ENCODE measurements around the gene PSMF1.
"Not testable (repeated sequence)": the region's sequence is repeated elsewhere in the genome, so short reads cannot be mapped to it uniquely, and the experiment has no call there.

The PSMF1 gene

DNA sequence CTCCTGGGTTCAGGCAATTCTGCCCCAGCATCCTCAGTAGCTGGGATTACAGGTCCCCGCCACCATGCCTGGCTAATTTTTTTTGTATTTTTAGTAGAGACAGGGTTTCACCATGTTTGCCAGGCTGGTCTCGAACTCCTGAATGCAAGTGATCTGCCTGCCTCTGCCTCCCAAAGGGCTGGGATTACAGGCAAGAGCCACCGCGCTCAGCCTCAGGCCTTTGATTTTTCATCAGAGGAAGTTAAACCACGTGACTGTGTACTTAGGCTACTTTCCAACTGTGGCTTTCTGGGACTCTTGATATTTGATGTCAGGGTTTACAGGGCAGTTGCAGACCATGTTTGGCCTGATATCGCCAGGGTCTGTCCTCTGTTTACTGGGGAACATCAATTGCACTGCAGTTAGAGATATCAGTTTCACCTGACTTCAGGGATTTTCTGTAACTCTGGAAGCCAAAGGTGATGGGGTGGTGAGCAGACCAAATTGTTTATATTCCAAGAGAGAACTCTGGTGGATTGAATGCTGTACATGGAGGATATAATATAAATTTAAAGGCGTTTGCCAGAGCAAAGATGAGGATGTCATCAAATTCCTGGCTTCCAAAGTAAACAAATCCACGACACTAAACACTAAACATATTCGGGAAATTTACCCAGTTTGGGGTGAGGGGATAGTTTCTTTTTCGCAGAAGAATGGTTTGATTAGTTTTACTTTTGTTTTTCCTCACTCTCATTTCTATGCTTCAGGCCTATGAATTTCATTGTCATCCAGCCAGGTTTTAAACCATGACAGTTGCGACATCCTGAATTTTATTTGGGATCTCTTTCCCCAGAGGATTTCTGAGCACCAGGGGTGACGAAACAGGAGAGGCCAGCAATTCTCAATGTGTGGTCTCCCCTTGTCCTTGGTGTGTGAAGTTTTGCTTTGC lies 4.2 kb downstream of the PSMF1 start:
- FAIRE-seq: no peak

DNA sequence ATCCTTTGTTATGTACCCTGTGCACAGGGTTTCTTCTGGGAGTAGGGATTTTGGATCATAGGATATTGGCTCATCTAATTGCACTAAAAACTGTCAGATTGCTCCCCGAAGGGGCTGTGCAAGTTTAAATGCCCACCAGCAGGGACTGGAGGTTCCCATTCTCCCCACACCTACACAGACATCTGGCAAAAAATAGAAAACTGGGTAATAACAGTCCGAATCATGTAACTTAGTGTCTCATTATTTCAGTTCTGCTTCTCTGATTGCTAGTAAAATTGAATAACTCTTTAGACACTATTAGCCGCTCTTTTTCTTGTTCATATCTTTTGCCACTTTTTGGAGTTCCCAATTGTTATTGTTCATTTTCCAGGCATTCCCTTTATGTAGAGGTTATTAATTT lies 5.3 kb downstream of the PSMF1 start:
- no peak for FAIRE-seq

DNA sequence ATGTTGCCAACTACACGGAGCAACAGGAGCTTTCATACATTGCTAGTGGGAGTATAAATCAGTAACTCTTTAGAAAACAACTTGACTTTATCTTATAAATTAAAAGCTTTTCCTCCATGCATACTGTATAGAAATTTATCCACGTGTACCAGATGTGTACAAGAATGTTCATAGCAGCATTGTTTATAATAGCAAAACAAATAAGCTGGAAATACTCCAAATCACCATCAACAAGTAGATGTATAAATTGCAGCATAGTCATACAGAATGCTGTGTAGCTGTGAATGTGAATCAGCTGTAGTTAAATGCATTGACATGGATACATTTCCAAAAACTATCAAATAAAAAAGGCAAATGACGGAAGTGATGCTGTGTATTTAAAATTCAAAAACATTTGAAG lies 6.0 kb downstream of the PSMF1 start:
- FAIRE-seq: no peak

DNA sequence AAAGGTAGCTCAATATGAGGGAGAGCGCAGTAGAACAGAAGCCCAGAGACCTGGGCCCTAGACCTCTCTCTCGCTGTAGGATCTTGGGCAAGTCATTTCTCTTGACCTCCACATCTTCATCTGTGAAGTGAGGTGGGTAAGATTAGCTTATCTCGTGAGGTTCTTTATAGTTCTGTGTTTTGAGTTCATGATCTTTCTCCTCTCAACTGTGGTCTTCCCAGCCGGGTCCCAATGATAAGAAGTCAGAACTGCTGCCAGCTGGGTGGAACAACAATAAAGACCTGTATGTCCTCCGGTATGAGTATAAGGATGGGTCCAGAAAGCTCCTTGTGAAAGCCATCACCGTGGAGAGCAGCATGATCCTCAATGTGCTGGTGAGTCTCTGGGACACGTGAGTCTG lies 6.9 kb downstream of the PSMF1 start:
- no peak for FAIRE-seq

DNA sequence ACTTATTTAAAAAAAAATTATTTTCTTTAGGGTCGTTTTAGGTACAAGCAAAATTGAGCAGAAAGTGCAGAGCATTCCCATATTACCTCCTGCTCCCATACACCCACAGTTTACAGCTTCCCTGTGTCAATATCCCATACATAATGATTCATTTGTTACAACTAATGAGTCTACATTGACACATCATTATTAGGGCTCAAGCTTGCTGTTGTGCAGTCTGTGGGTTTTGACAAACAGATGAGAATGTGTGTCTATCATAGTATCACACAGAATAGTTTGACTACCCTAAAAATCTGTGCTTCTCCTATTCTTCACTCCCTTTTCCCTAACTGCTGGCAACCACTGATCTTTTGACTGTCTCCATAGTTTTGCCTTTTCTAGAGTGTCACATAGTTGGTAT lies 9.4 kb downstream of the PSMF1 start:
- FAIRE-seq: no peak

DNA sequence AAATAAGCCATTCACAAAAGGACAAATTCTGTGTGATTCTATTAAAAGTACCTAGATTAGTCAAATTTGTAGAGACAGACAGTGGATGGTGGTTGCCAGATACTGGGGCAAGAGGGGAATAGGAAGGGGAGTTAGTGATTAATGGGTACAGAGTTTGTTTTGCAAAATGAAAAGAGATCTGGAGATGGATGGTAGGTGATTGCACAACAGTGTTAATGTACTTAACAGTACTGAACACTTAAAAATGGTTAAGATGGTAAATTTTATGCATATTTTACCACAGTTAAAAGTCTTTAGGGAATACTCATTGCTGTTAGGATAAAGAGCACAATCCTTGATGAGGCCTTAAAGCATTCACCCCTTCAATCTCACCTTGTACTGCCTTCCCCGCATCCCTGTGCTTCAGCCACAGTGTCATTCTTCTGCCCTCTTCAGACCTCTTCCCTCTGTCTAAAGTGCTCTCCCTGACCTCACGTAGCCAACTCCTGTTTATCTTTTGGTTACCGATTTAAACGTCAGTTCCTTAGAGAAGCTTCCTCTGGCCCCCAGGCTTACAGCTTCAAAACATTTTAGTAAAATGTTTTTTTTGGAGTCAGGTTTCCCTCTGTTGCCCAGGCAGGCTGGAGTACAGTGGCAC lies 11.8 kb downstream of the PSMF1 start:
- no peak for FAIRE-seq

DNA sequence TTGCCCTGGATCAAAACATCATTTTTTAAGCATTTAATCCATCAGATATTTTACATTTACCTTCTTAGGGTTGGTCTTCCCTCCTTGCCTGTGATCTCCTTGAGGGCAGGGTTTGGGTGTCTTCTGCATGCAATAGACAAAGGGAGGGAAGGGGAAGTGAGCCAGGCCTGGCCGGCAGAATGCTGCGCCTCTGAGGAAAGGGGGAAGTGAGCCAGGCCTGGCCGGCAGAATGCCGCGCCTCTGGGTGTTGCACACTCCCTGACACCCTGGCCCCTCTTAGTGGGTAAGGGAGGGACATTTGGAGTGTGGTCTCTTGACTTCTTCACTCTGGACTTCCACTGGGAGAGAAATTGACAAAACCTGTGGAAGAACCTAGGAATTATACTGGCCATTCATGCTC lies 12.4 kb downstream of the PSMF1 start:
- FAIRE-seq: no peak

DNA sequence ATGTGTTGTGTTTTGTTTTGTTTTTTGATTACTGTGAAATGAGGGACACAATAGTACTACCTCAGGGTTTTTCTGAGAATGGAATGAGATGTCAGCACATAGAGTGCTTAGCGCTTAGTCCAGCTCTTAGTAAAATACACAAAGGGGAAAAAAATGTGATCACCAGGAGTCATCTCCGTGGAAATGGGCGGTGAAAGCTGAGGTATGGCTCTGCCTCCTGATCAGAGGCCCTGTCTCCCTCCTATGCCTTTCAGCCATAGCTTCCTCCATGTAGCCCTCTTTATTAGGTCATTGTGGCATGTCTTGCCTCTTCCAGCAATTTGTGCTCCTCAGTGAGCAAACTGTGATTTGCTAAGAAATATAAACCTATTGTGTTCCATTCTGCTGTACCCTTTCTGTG lies 13.0 kb downstream of the PSMF1 start:
- no peak for FAIRE-seq

DNA sequence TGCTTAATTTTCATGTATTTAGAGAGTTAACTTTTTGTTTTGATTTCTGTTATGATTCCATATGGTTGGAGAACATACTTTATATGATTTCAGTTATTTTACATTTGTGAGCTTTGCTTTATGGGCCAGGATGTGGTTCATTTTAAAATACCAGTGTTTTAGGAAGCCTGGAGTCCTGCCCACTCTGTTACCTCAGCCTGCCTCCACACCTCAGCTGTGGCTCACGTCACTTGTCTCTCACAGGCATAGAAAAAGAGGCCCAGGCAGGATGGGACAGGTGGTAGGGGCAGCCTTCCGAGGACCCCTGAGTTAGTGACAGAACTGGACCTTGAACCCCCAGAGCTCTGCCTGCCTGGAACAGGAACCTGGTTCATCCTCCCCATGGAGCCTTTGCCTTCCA lies 16.0 kb downstream of the PSMF1 start:
- FAIRE-seq: no peak

DNA sequence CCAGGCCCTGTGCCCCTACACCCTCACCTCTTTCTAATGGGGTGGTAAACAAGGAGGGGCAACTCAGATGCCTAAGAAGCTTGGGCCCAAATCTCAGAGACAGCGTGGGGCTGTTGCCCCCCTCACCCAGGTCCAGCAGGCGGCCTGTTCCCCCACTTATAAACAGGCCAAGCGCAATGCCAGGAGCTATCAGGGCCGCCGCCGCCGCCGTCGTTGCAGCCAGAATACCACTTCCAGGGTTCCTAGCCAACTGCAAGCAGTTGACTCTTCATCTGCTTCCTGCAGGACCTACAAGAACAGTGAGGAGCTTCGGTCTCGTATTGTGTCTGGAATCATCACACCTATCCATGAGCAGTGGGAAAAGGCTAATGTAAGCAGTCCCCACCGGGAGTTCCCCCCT lies 16.4 kb downstream of the PSMF1 start:
- no peak for FAIRE-seq

DNA sequence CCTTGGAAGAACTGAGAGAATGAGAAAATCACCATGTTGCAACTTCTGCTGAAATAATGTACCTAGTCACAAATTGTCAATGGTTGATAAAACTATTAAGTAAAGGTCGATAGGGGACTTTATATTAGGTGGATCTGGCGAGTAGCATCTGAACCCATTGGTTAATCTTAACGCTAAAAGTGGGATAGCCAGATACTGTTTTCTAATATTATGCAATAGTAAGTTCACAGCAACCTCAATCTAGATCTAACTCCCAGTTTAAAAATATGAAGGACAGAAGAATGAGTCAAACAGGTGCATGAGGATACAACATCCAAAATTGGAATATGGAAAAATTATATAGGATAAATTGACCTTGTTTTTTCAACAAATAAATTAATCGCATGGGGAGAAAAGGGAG lies 18.8 kb downstream of the PSMF1 start:
- FAIRE-seq: no peak

DNA sequence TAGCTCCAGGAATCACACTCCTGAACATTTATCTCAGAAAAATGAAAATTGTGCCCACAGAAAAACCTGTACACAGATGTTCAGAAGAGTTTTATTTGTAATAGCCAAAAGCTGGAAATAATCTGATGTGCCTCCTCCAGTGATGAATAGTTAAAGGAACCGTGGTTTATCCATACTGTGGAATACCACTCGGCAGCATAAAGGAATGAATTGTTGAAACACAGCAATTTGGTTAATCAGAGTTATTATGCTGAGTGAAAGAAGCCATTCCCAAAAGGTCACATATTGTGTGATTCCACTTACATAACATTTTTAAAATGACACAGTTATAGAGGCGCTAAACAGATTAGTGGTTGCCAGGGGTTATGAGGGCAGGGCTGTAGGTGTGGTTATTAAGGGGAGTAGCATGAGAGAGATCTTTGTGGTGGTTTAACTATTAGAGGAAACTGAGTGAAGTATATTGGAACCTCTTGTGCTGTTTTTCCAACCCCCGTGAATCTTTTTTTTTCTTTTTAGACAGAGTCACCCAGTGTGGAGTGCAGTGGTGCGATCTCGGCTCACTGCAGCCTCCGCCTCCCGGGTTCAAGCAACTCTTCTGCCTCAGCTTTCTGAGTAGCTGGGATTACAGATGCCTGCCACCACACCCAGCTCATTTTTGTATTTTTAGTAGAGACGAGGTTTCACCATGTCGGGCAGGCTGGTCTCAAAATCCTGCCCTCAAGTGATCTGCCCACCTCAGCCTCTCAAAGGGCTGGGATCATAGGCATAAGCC lies 26.2 kb downstream of the PSMF1 start:
- FAIRE-seq: no peak

DNA sequence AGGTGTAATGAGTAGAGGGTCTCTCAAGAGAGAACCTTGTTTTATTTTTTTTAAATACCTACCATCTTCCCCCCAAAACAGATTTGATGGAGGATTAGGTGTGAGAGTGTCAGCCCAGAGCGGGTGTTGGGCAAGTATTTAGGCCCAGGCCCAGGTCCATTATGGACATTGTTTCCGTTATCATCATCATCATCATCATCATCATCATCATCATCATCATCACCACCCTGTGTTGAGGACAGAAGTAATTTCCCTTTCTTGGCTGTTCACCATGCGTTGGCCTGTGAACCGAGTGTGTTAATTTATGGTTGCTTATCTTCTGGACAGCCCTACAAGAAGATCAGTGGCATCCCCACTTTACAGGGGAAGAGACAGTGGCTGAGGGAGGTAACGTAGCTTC lies 28.6 kb downstream of the PSMF1 start:
- FAIRE-seq: no peak

DNA sequence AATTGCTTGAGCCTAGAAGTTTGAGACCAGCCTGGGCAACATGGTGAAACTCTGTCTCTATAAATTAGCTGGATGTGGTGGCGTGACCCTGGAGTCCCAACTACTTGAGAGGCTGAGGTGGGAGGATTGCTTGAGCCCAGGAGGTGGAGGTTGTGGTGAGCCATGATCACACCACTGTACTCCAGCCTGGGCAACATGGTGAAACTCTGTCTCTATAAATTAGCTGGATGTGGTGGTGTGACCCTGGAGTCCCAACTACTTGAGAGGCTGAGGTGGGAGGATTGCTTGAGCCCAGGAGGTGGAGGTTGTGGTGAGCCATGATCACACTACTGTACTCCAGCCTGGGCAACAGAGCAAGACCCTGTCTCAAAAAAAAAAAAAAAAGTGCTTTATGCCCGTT lies 31.4 kb downstream of the PSMF1 start:
- FAIRE-seq: not testable (repeated sequence)

DNA sequence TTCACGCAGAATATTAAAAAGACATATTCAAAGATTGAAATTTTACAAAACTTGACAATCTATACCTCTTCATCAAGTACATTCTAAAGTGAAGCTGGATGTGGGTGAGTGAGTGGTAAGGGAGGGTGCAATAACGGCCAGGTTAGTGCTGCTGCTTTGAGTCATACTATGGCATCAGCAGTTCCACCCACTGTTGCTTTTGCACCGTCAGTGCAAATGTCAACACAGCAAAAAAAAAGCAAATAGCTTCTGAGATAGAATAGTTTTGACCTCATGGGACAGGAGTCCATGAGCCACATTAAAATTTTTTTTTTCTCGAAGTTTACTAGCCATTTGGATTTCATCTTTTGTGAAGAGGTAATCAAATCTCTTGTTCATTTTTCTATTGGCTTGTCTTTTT lies 31.8 kb downstream of the PSMF1 start:
- FAIRE-seq: no peak

DNA sequence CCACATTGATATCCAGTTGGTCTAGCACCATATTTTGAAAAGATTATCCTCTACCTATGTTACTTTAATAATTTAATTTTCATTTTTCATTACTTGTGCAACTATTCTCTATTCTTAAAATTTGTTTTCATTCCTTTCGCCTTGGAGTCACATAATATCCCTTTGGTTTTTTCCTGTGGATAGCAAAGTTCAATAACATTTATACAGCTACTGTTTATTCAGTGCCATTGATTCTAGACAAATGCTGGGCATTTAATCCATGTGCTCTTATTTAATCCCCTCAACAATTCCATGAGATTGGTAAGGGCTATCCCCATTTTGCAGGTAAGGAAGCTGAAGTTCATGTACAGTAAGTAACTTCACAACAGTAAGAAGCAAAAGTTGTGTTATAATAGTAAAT lies 32.6 kb downstream of the PSMF1 start:
- FAIRE-seq: no peak

DNA sequence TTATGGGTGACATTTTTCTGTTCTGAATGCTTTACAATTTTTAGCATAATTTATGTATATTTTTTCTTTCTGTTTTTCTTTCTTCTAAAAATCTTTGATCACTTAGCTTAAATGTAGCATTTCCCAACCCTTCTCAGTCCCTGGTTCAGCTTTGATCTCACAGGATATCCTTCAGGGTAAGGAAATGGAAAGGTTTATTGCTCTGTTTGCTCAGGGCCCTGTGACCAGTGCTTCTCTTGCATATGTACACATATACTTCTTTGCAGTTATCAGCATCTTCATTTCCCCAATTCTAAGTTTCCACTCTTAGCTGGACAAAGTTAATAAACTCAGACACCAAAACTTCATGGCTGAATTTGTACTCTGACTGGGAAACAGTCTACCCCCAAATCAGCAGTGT lies 35.8 kb downstream of the PSMF1 start:
- FAIRE-seq: no peak

DNA sequence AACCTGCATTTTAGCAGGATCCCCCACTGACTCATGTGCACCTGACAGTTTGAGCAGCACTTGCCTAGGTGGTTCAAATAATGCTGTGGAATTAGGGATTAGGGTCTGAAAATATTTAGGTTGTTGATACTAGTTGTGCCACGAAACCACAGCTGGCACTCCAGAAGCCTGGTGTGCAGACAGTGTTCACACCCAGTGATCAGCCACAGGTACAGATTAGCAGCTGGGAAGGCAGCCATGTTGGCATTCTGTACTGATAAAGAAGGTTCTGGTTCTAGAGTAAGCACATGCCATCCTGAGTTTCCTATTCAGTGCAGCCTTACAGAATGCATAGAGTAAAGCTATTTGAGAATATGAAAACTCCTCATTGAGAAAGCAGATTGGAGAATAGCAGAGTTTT lies 36.3 kb downstream of the PSMF1 start:
- FAIRE-seq: no peak

DNA sequence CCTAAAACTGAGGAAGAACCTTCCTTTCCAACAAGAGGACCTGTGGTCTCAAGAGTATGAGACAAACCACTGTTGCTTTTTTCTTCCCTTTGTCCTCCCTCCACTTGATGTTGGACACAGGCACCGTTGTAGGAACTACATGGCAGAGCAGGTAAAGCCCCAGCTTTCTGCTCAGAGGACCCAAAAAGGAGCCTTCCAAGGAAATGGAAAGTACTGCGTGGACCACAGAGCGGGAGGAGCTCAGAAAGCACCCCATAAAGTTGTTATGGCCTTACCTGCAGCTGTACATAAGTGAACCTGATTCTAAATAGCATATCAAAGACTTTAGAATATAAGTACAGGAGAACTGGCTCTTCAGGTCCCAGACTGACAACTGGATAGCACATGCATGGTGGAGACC lies 36.9 kb downstream of the PSMF1 start:
- no peak for FAIRE-seq

DNA sequence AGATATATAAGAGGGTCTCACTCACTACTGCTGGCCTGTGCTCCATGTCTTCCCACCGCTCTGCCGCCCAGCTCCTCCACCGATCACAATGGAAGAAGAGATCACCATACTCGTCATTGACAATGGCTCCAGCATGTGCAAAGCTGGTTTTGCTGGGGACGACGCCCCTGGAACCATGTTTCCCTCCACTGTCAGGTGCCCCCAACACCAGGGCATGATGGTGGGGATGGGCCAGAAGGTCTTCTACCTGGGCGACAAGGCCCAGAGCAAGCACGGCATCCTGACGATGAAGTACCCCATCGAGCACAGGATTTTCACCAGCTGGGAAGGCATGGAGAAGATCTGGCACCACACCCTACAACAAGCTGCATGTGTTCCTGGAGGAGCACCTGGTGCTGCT lies 42.1 kb downstream of the PSMF1 start:
- FAIRE-seq: no peak

DNA sequence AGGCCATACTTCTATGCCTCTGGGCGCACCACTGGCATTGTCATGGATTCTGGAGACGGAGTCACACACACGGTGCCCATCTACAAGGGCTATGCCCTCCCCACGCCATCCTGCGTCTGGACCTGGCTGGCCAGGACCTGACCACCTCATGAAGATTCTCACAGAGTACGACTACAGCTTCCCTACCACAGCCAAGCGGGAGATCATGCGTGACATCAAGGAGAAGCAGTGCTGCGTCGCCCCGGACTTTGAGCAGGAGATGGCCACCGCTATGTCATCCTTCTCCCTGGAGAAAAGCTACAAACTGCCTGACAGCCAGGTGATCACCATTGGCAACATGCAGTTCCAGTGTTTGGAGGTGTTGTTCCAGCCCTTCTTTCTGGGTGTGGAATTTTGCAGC lies 42.6 kb downstream of the PSMF1 start:
- FAIRE-seq: no peak

DNA sequence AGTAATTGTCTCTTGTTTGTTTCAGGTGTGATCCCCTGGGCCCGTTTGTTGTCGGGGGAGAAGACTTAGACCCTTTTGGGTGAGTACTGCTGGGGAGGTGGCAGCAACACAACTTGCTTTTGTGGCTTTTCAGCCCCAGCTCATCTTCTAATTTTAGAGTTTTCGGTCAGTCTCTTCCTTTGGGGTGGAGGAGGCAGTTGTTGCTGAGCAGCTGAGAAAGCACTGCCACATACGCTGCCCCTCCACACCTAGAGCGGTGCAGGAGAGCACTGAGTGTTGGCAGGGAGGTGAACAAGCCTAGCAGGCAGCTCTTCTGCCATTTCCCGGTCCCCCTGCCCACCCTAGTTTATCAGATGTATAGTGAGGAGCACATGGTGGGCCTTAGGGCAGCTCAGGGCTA lies 44.7 kb downstream of the PSMF1 start:
- no peak for FAIRE-seq

DNA sequence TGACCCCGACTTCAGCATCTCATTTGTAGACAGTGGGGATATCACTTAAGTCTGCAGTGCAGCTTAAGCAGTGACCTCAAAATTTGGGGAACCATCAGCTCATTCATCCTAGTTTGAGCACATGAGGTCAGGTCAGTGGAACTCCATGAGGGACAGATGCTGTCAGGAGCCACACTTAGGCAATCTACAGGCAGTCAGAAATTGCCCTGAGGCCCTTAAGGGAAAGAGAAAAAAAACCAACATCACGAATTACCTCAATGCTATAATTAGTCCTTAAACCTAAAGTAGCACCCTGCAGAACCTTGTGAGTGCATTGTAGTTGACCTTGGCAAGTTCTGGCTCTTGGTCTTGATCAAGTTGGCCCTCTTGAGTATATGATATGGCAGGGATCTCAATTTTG lies 45.3 kb downstream of the PSMF1 start:
- FAIRE-seq: no peak

DNA sequence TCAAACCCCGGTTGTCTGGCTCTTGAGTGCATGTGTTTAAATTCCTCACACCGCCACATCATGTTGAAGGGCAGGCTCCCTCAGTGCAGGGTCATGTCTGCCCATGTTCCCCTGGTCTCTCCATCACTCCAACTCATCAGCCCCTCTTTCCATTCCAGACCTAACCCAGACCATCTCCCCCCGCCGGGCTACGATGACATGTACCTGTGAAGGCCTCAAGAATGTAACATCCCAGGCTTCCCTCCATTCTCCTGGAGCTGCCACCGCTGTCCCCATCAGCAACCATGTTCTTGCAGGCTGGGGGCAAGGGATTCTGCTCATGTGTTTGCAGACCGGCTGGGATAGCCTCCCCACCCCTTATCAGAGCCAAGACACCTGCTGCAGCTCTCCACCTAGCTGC lies 46.5 kb downstream of the PSMF1 start:
- FAIRE-seq: no peak

All from G401.6 (cell line).